ENCODE measurements around the gene OPCML.

DNA sequence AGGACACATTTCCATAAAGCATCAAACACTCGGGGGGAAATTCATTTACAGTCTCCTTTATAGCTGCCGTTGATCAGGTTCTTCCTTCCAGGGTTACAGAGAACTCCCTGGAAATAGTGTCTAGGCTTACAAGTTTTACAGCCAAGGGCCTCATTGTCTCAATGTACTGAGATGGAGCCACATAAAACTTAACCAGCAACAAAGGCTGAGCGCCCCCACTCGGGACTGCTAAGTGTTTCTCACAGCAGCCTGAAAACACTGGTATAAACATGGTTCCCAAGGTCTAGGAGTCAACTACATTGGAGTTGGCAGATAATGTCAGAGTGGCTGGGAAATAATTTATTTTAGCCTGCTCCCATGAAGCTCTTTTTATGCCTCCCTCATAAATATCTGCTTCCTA lies 686.2 kb downstream of the OPCML start:
- TF ChIP-seq POLR2A (IDR thresholded peaks at IDR 0.05) = no peak
- TF ChIP-seq POLR2AphosphoS5 (IDR thresholded peaks at IDR 0.05) = no peak
- TF ChIP-seq EP300 (IDR thresholded peaks at IDR 0.05) = no peak

Measured in suprapubic skin (tissue), 4 donors.